Limb (tissue), 2 donors: ENCODE results near the gene INTS15.

ENCODE experiments used
- DNase-seq, 2 donors: peaks; one replicate each; pipeline ENCODE4 v3.0.0-alpha.2; 2016; ENCODE audit errors: extremely low spot score in 2 of 2

The INTS15 gene

DNA sequence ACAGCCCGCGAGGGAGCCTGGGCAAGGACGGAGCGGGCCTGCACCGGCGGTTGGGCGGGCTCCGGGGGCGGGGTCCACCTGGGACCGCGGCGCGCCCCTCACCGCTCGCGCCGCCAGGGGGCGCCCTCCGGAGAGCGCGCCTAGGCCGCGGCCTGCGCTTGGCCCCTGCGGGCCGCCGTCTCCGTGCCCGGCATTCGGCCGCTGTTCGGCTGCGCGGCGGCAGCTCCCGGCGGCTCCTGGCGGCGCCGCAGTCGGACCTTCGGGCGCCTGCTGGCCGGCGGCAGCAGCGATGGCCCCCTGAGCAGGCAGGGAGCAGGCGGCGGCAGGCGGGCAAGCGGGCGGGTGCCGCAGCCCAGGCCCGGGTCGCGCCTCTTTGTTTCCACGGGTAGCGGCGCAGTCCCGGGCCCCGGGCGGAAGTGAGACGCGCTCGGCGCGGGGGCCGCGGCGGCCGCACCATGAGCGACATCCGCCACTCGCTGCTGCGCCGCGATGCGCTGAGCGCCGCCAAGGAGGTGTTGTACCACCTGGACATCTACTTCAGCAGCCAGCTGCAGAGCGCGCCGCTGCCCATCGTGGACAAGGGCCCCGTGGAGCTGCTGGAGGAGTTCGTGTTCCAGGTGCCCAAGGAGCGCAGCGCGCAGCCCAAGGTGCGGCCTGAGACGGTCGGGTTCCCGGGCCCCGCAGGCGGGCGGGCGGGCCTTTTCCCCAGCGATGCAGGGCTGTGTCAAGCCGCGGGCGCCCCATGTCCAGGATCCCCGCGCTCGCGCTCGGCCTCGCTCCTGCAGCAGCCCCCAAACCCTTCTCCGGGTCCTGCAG lies at the start of gene INTS15:
Gene INTS15 (plus strand): TSS at position 193 of the 816 bp plus-strand sequence. CDS start 263 bp downstream, at position 456.
- peak; percentile 83 to 90 for DNase-seq

DNA sequence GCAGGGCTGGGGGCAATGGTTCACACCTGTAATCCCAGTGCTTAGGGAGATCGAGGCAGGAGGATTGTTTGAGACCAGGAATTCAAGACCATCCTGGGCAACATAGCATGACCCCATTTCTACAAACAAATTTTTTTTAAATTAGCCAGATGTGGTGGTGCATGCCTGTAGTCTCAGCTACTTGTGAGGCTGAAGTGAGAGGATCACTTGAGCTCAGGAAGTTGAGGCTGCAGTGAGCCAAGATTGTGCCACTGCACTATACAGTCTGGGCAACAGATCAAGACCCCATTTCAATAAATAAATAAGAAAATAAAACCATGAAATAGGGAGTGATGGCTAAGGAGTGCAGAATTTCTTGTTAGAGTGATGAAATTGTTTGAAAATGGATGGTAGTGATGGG lies 47.5 kb upstream of the INTS15 start:
- no peak for DNase-seq

DNA sequence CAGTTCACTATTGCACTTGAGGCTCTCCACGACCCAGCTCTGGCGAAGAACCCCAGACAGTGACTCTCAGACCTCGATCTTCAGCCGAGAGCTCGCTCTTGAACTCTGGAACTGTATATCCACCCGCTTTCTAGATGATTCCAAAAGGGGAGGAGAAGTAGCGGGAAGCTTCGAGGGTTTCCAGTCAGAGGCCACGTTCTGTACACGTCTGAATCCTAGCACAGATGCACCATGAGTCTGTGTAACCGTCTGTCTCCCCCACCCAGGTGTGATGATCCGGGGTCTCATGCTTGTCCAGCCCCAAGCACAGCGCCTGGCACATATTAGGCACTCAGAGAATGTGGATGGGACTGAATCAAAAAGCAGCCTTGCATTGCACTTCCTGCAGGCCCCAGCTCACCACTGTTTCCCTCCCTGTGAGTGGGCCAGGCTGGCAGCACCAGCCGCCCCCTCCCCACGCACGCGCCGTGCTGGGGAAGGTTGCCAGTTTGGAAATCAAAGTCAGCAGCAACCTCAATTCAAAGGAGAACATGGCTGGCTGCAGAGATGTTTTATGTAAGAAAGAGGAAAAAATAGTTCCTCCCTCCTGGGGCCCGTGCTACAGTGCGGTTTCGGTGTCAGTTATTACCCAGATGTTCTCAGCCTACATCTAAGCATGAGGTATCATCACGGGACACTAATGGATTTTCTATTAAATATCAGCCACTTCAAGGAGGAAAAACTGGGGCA lies 44.3 kb upstream of the INTS15 start:
- no peak for DNase-seq

DNA sequence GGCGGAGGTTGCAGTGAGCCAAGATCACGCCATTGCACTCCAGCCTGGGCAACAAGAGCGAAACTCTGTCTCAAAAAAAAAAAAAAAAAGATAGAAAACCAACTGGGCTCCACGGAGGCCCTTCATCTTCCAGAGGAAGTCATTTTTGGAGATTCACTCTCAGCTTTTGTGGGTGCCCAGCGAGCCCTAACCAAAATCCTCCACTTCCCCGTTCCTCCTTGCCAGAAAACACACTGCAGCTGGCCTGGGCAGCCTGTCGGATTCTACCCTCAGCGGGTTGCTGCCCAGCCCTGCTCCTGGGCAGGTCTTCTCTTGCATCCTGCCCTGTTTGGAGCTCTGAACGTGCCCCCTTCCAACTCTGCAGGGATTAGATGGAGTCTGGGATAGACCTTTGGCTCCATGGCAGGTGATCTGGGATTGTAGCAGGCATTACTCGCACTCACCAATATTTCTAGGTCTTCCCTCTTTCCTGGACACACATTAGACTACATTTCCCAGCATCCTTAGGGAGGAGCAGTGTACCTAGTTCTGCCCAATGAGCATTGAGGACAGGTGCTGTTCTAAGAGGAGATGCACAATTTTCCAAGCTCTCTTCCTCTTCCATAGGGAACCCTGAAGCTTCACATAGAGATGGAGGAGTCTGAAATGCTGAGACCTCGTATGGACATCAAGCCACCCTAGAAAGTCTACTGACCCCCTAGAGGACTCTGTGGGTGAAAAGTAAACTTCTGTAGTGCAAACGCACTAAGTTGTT lies 43.1 kb upstream of the INTS15 start:
- DNase-seq = no peak

DNA sequence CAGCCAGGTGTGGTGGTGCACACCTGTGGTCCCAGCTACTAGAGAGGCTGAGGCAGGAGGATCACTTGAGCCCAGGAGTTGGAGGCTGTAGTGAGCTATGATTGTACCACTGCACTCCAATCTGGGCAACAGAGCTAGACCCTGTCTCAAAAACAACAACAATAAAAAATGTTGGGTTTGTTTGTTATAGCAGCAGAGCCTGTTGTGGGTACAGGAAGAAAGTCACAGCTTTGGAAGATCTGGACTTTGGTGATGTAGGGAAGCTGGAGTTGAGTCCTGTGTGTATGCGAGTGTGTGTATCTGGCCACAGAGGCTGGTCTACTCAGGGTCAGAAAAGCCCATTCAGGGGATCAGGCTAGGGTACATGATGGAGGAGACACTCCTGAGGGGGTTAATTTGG lies 42.4 kb upstream of the INTS15 start:
- no peak for DNase-seq

DNA sequence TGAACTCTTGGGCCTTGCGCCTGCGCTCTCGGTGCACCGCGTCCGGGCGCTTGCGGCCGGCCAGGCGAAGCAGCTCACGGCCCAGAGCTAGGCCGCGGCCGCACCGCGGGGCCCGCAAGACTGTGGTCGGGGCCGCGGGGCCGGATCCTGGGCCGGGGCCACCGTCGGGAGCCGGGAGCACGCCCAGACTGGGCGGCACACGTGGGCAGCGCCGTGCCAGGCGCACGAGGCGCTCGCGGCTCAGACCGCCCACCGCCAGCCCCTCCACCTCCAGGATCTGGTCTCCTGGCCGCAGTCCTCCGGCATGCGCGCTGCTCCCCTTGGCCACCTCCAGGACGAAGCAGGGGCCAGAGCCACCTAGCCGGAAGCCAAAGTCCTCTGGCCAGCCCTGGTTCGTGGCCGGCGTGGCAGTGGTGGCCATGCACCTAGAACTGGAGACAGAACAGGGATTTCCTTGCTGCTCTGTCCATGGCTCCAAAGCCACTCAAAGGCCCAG lies 38.8 kb upstream of the INTS15 start, which contains the start of gene GRID2IP:
Gene GRID2IP (minus strand): TSS at position 446 of the 496 bp plus-strand sequence. CDS start 25 bp downstream, at position 421.
- no peak for DNase-seq

DNA sequence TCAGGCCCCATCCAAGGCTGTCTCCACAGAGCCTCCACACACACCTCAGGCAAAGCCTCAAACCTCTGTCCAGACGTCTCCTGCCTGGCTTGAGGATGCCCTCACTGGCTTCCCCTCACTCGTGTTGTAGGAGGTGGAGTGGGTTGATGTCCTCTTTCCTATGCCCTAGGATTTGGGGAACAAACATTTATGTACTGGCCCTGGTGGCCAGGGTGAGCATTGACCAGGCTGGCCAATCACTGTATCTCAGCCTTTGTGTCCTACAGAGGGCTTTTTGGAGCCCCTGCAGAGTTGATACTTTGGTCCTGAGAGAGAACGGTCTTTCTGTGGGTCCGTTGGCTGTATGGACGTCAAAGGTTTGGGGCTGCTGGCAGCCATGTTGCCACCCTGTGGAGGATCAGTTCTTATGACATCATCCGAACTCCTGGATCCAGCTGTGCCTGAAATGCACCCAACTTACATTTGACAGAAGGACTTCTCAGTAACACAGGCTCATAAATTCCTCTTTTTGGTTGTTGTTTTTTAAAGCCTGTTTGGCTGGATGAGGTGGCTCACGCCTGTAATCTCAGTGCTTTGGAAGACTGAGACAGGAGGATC lies 36.3 kb upstream of the INTS15 start:
- DNase-seq = no peak

DNA sequence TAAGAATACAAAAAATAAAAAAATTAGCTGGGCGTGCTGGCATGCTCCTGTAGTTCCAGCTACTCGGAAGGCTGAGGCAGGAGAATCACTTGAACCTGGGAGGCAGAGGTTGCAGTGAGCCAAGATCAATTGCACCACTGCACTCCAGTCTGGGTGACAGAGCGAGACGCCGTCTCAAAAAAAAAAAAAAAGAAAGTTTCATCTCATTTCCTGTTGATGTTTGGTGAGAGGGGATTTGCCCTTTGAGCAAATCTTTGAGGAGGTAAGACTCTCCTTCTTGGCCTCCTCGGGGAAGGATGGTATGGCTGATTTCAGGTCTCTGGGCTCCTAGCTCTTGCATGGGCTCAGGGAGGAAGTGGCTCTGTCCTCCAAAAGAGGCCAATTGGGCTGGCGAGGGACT lies 35.0 kb upstream of the INTS15 start:
- no peak for DNase-seq

DNA sequence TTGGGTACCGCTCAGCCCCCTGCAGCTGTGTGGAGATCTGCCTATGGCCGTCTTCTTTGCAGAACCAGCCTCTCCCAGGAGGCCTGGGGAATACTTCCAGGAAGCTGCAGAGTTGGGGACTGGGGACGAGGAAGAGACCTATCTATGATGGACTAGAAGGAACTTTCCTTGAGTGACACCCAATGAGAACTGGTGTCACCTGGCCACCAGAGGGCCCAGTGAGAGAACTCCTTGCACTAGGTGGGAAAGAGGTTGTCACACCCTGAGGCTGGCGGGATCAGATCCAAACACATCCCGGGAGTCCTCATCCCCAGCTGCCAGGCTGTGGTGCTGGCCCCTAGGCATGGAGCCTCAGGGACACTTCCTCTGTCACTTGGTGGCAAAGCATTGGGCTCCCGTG lies 33.6 kb upstream of the INTS15 start:
- DNase-seq = no peak

DNA sequence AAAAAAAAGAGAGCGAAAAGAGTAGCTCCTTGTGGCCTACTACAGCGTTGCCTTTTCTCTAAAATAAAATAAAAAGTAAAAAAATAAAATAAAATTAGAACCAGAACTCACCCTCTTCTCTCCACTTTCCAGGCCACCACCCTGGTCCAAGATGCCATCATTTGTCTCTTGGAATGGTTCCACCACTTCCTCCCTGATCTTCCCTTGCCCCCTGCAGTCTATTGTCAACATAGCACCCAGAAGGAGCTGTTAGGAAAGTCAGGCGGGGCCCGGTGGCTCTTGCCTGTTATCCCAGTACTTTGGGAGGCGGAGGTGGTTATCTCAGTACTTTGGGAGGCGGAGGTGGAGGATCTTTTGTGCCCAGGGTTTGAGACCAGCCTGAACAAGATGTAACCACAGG lies 31.0 kb upstream of the INTS15 start:
- DNase-seq = no peak

DNA sequence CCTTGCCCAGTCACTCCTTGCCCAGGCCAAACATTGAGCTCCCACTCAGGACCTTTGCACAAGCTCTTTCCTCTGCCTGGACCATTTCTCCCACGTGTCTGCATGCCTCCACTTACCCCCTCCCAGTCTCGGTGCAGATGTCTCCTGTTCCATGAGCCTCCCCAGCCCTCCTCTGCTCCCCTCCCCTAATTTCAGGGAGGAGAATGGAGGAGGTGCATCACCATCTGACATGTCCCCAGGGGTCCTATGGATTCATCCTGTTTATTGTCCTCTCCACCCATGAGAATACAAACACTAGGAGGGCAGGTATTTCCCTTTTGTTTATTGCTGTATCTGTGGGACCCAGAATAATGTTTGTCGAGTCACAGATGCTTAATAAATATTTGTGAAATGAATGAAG lies 29.9 kb upstream of the INTS15 start:
- DNase-seq = no peak

DNA sequence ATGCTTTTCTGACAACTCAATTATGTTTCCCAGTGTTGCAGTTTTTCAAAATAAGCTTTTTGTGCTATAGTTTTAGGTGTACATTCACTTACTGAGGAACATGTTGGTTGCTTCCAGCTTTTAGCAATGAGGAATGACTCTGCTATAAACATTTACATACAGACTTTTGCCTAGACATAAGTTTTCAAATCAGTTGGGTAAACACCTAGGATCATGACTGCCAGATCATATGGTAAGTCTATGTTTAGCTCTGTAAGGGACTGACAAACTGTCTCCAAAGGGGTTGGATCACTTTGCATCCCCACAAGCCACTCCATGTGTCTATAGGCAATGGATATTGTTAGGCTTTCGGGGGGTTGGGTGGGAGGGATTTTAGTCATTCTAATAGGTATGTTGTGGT lies 27.7 kb upstream of the INTS15 start:
- DNase-seq = no peak

DNA sequence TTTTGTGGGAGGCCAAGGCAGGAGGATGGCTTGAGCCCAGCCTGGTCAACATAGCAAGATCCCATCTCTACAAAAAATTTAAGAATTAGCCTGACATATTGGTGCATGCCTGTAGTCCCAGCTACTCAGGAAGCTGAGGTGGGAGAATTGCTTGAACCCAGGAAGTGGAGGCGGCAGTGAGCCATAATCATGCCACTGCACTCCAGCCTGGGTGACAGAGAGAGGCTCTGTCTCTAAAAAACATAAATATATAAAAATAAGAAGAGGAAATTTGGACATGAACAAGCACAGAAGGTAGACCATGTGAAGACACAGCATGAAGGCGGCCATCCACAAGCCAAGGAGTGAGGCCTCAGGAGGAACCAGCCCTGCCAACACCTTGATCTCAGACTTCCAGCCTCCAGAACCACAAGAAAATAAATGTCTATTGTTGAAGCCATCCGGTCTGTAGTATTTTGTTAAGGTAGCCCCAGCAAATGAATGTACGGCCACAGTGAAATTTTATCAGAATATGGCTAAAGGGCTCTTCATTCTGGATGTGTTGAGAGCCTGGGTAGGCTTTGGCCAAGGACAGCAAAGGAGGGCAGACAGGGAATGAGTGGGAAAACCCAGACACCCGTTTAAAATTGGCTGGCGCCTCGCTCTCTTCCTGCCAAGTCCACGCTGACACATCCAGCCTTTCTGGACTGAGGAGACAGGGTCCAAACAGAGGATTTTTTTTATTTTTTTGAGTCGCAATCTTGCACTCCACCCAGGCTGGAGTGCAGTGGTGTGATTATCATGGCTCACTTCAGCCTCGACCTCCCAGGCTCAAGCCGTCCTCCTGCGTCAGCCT lies 25.7 kb upstream of the INTS15 start:
- DNase-seq = no peak

DNA sequence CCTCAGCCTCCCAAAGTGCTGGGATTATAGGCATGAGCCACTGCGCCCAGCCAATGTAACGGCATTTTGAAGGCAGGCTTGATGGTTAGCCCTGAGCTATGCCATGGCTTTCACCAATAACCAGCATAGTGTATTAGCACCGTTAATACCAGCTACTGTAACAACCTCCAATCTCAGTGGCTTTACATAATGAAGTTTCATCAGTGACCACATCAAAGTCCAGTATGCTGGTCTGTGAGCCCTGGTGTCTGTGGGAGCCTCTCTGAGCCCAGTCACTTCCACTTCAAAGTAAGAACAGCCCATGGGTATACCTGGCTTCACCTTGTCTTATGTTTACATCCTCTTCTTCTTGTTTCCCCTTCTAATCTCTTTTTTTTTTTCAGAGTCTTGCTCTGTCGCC lies 24.2 kb upstream of the INTS15 start:
- no peak for DNase-seq

DNA sequence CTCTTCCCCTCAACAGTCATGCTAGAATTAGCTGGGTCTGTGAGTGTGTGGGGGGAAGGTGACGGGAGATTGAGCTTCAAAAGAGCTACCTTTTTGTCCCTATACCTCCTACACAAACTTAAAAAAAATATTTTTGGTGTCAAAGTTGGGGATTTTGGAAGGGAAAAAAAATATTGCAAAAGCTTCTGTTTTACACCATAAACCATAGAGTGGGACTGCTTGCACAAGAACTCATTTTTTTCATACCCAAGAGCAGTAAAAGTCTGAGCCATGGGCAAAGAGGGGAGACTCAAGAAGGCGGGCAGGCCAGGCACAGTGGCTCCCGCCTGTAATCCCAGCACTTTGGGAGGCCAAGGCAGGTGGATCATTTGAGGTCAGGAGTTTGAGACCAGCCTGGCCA lies 21.9 kb upstream of the INTS15 start:
- no peak for DNase-seq

DNA sequence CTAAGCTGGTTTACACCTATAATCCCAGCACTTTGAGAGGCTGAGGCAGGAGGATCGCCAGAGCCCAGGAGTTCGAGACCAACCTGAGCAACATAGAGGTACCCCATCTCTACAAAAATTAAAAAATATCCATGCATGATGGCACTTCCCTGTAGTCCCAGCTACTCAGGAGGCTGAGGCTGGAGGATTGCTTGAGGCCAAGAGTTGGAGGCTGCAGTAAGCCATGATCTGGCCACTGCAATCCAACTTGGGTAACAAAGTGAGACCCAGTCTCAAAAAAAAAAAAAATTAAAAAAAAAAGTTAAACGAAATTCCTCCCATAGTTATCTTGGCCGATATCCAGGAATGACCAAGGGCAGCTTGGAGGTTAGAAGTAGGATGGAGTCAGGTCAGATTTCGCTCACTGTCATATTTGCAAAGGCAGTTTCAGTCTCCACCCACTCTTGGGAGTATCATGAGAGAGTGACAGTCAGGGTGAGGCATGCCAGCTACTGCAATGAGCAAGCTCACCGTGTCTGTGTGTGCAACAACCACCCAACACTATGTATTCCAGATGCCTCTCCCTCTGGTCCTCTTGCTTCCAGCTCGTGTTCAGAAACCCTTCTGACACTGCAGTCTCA lies 18.6 kb upstream of the INTS15 start:
- no peak for DNase-seq

DNA sequence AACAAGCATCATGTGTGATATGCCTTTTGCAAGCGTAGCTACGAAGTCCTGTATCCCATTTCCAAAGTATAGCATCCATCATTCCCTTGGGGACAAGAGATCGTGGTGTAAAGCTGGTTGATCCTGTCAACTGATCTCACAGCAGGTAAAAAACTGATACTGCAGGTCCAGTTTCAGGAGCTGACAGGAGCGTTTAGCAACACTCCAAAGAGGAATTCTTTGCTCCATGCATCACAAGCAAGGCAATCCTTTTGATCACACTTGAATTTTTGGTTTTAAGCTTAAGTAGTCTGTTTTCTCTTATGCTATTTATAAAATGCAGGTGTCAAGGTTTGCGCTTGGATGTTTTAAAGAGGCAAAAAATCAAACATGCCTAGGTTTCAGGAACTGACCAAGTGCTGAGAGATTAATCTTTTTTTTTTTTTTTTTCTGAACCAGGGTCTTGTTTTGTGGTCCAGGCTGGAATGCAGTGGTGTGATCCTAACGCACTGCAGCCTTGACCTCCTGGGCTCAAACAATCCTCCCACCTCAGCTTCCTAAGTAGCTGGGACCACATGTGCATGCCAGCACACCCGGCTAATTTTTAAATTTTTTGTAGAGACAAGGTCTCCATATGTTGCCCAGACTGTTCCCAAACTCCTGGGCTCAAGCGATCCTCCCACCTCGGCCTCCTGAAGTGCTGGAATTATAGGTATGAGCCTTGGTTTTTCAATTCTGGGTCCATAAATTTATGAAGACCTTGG lies 14.4 kb upstream of the INTS15 start:
- no peak for DNase-seq

DNA sequence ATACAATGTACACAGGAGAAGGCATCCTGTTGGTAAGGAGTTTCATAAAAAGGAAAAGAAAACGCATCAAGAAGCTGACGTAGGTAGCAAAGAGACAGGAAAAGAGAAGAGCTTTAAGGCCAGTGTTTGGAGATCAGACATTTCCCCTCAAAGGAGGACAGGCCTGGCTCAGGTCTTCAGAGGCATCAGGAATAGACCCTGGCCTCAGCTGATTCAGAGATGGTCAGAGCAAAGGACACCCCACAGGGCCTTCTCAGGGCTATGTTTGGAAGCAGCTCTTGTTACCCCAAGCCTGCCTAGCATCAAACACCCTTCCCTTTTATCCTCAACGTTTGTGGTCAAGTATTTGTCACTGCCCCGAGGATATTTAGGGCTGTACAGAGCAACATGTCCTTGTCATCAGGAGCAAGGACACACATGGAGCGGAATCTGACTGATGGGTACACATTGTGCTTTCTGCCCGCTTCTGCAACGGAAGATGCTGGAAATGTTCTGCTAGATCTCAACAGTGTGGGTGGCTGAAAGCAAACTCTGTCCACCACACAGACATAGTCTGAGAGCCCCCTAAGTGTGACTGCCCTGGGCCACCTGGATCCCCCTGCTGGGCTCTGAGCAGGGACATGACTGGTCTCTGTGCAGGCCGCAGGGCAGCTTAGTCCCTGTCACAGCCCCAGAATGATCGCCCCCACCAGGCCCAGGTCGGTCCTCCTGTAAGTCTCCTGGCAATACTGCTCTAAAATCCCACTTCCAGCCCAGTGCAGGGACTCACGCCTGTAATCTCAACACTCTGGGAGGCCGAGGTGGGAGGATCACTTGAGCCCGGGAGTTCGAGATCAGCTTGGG lies 13.6 kb upstream of the INTS15 start:
- DNase-seq = no peak
